ENCODE data around the gene PPP2R5D.

Gene PPP2R5D

DNA sequence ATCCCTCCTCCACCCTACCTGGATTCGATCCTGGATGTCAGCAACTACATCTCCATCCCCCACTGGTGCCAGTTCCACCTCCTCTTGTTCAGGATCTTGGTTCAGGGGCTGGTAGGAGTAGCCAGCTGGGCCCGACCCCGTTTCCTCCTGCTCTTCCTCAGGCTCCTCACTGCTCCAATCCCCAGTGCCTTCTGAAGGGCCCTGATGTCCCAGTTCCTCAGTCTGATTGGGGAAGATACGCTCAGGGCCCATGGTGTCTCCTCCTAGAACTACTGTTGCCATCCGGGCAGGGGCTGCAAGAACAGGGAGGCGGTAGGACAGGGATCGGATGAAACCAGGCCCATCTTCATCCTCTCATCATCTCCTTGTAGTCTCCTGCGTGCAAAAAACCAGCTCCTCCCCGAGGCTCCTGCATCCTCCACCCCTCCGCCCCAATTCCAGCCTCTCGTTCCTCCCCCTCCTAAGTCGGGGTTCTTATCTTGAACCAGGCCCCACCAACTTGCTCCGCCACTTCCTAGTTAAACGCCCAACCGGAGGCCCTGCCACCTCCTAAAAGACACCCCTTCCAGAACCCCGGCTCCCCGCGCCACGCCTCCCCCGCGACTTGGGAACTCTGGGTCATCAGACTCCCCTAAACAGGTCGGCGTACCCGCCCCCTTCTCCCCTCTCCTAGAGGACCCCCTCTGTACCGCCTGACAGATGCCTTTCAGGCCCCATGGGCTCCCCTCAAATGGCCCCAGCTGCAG lies 28.9 kb downstream of the PPP2R5D start:
- Mint-ChIP-seq H3K36me3 (ENCODE audit: low read depth) (peaks cover 42% of the 10 kb centered on the region), H3K27ac (peak overlapping the region; percentile 82 to 97 (median 89)), H3K4me1 (peaks cover 52% of the 10 kb centered on the region), H3K4me3 (peak overlapping the region; percentile 94 to 97 (median 94)), H3K9me3 (no peaks in the 10 kb centered on the region), H3K27me3 (ENCODE audit: low read depth) (peaks cover 7% of the 10 kb centered on the region)
- TF ChIP-seq, protein P1, sequence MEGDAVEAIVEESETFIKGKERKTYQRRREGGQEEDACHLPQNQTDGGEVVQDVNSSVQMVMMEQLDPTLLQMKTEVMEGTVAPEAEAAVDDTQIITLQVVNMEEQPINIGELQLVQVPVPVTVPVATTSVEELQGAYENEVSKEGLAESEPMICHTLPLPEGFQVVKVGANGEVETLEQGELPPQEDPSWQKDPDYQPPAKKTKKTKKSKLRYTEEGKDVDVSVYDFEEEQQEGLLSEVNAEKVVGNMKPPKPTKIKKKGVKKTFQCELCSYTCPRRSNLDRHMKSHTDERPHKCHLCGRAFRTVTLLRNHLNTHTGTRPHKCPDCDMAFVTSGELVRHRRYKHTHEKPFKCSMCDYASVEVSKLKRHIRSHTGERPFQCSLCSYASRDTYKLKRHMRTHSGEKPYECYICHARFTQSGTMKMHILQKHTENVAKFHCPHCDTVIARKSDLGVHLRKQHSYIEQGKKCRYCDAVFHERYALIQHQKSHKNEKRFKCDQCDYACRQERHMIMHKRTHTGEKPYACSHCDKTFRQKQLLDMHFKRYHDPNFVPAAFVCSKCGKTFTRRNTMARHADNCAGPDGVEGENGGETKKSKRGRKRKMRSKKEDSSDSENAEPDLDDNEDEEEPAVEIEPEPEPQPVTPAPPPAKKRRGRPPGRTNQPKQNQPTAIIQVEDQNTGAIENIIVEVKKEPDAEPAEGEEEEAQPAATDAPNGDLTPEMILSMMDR (IDR thresholded peaks at IDR 0.05; ENCODE audit: unreplicated experiment in 3 of 3) = no peak

DNA sequence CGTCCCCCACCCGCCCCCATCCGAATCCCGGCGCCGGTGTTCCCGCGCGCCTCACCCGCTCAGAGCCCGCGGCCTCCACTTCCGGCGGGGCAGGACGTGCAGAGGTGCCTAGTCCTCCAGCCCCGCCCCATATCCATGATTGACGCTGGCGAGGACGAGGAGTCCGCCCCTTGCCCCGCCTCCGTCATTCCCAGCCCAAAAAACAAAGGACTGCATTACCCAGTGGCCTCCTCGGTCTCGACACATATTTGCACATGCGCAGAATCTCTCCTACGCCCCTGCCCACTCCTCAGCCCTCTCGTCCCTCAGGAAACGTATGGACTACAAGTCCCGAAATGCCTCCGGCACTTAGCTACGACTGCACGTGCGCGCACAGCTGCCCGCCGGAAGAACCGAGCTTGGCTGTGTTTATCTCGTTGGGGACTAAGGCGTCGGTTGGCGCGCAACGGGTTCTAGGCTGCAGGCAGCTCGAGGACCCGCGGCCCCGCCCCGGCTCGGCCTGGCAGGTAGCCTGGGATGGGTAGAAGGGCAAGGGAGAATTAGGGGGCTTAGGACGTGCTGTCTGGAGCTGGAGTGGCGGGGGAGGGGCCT lies 29.6 kb downstream of the PPP2R5D start, which contains the start of the genes KLHDC3 and MEA1:
TSS of gene KLHDC3 (plus strand) at position 407 of the 591 bp plus-strand sequence. CDS start 2,944 bp downstream, outside the sequence.
TSS of gene MEA1 (minus strand) at position 104 of the 591 bp plus-strand sequence. CDS start 133 bp downstream, outside the sequence.
- Mint-ChIP-seq H3K9me3 (no peaks in the 10 kb centered on the region), H3K27ac (peak within 1 kb of the TSS; percentile 82 to 97 (median 89)), H3K27me3 (ENCODE audit: low read depth) (peaks cover 7% of the 10 kb centered on the region), H3K4me3 (peak within 1 kb of the TSS; percentile 94 to 97 (median 94)), H3K4me1 (peaks cover 58% of the 10 kb centered on the region), H3K36me3 (ENCODE audit: low read depth) (peaks cover 44% of the 10 kb centered on the region)
- TF ChIP-seq, protein P1 (IDR thresholded peaks at IDR 0.05; ENCODE audit: unreplicated experiment in 3 of 3) = no peak

DNA sequence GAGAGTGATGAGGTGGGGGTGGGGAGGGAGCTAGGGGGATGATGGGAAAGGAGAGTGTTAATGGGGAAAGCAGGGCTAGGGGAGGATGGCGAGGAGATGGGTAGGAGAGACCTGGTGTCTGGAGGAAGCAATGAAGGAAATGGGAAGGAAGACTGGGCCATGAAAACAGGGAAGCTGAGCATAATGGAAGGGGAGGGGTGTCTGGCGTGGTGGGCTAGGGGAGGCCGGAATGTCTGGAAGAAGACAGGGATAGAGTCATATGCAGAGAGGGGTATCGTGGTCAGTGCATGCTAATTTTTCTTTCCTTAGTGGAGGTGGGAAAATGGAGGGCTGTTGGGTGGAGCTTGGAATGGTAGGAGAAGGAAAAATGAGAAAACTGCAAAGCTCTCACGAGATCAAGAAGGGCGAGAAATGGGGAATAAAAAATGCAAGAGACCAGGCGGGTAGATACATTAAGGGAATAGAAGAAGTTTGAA lies 30.1 kb downstream of the PPP2R5D start:
- Mint-ChIP-seq H3K27me3 (ENCODE audit: low read depth) (peaks cover 7% of the 10 kb centered on the region), H3K4me3 (peak overlapping the region; percentile 94 to 97 (median 94)), H3K4me1 (peaks cover 64% of the 10 kb centered on the region), H3K27ac (peak overlapping the region; percentile 82 to 97 (median 89)), H3K9me3 (no peaks in the 10 kb centered on the region), H3K36me3 (ENCODE audit: low read depth) (peaks cover 44% of the 10 kb centered on the region)
- TF ChIP-seq, protein P1 (IDR thresholded peaks at IDR 0.05; ENCODE audit: unreplicated experiment in 3 of 3) = no peak

DNA sequence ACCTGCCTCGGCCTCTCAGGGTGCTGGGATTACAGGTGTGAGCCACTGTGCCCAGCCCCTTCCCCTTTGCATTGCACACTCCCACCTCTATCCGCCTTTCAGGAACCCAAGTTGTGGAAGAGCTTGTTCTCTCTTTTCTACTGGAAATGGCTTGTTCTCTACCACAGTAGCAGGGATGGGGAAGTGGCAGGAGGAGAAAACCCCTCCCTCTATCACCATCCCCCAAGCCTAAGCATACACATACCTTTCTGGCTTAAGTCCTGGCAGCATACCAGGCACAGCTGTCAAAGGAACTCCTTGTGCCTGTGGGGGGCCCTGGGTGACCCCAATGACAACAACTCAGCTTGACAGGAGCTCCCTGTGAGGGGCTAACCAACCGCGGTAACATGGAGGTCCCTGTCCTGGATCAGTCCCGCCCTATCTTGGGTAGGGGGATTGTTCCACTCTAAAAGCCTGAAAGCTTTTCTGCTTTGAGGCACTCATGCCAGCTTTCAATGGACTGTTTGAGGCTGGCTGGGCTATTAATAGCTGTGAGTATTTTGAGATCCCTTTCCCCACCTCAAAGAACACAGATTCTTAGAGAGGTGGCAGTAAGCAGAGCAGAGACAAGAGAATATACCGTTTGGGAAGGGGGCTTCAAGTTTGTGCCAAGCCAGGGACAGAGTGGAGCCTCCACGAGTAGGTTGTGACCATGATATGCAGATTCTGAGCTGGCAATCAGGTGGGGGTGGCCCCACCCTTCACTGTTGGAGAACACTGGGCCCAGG lies 32.0 kb downstream of the PPP2R5D start:
- Mint-ChIP-seq H3K4me1 (peaks cover 73% of the 10 kb centered on the region), H3K4me3 (peak overlapping the region; percentile 75 to 89 (median 77)), H3K9me3 (no peaks in the 10 kb centered on the region), H3K36me3 (ENCODE audit: low read depth) (peaks cover 38% of the 10 kb centered on the region), H3K27me3 (ENCODE audit: low read depth) (peaks cover 7% of the 10 kb centered on the region), H3K27ac (peak overlapping the region in 2 of 3 experiments; percentile 54 to 76)
- TF ChIP-seq, protein P1 (IDR thresholded peaks at IDR 0.05; ENCODE audit: unreplicated experiment in 3 of 3) = no peak

DNA sequence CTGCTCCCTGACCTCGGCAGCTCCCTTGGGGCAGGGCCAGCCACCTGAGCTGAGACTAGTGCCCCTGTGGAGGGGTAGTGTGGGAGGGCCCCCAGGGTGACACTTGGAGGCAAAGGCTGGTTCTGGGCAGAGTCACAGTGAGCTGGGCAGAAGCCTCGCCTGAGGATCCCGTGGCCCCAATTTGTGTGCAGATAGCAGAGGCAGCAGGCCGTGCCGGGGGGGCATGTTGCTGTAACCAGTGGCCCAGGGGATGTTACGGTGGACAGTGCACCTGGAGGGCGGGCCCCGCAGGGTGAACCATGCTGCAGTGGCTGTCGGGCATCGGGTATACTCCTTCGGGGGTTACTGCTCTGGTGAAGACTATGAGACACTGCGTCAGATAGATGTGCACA lies 32.6 kb downstream of the PPP2R5D start:
- TF ChIP-seq, protein P1 (IDR thresholded peaks at IDR 0.05; ENCODE audit: unreplicated experiment in 3 of 3) = no peak
- H3K36me3 Mint-ChIP-seq (ENCODE audit: low read depth) = peaks cover 35% of the 10 kb centered on the region
- H3K27ac Mint-ChIP-seq = peak overlapping the region in 2 of 3 experiments; percentile 54 to 76
- H3K27me3 Mint-ChIP-seq (ENCODE audit: low read depth) = peaks cover 7% of the 10 kb centered on the region
- peaks cover 73% of the 10 kb centered on the region for H3K4me1 Mint-ChIP-seq
- peak overlapping the region; percentile 75 to 89 (median 77) for H3K4me3 Mint-ChIP-seq
- no peaks in the 10 kb centered on the region for H3K9me3 Mint-ChIP-seq
